ENCODE data around the gene IGFBP5.

DNA sequence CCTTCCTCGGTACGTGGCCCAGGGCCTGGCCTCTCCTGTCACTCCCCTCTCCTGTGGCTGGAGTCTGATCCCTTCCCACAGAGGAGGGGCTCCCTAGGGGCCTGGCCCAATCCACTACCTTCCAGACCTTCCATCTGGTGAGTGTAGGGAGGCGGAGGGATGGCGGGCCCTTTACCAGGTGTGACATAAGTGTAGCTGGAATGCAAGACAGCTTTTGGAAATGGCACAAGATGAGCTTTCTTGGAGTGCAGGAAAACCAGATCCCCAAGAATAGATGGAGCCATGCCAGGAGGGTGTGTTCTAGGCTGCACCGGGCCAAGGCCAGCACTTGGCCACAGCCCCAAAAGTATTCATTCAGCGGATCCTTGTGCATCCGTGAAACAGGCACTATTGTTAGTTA is 30.1 kb downstream of the IGFBP5 start:
- TF ChIP-seq, protein P1, sequence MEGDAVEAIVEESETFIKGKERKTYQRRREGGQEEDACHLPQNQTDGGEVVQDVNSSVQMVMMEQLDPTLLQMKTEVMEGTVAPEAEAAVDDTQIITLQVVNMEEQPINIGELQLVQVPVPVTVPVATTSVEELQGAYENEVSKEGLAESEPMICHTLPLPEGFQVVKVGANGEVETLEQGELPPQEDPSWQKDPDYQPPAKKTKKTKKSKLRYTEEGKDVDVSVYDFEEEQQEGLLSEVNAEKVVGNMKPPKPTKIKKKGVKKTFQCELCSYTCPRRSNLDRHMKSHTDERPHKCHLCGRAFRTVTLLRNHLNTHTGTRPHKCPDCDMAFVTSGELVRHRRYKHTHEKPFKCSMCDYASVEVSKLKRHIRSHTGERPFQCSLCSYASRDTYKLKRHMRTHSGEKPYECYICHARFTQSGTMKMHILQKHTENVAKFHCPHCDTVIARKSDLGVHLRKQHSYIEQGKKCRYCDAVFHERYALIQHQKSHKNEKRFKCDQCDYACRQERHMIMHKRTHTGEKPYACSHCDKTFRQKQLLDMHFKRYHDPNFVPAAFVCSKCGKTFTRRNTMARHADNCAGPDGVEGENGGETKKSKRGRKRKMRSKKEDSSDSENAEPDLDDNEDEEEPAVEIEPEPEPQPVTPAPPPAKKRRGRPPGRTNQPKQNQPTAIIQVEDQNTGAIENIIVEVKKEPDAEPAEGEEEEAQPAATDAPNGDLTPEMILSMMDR (IDR thresholded peaks at IDR 0.05 in 8 of 11, conservative IDR thresholded peaks at IDR 0.05 in 3 of 11): no peak
- no peak for TF ChIP-seq POLR2A (IDR thresholded peaks at IDR 0.05)

Data from spleen (tissue), 7 donors.